ENCODE data around the gene FPGS. TPM values are rescaled to one million over a fixed set of nuclear protein-coding genes. Genes with fewer than 3 reads are reported as not detected.

The FPGS gene
- total and polyA plus RNA-seq, 2 of the 4 experiments (the other 2 are of a cell fraction): 43.9 to 75.7 TPM

DNA sequence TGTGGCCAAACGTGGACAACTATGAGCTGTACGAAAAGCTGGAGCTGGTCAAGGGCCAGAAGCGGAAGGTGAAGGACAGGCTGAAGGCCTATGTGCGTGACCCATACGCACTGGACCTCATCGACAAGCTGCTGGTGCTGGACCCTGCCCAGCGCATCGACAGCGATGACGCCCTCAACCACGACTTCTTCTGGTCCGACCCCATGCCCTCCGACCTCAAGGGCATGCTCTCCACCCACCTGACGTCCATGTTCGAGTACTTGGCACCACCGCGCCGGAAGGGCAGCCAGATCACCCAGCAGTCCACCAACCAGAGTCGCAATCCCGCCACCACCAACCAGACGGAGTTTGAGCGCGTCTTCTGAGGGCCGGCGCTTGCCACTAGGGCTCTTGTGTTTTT is 13.5 kb upstream of the FPGS start:
- H3K4ac ChIP-seq (ENCODE audit: low read depth, low read length): no peak overlapping the region
- H3K4me3 ChIP-seq (ENCODE audit: insufficient read depth, low read depth, low read length): no peak overlapping the region
- no peak overlapping the region for H3K56ac ChIP-seq (ENCODE audit: extremely low read depth, insufficient read depth, low read length)
- no peak overlapping the region for H4K8ac ChIP-seq (ENCODE audit: low read depth in 2 of 2, low read length in 2 of 2)
- H4K91ac ChIP-seq (ENCODE audit: insufficient read depth, low read depth, low read length): no peak overlapping the region
- no peaks in the 10 kb centered on the region for H3K9me3 ChIP-seq (ENCODE audit: control insufficient read depth, insufficient read depth, low read length)
- peaks cover 26 to 74% of the 10 kb centered on the region in 2 experiments for H3K79me1 ChIP-seq (ENCODE audit: low read depth in 1 of 2, low read length in 2 of 2)
- no peaks in the 10 kb centered on the region for H3K27me3 ChIP-seq (ENCODE audit: control insufficient read depth, insufficient read depth, low read length)
- intact Hi-C loops (cut with micrococcal nuclease) (no loop called here), in situ Hi-C loops (cut with MboI; ENCODE audit: low sequenced_read_pairs) (no loop called here), dilution Hi-C loops (cut with HindIII; ENCODE audit: low sequenced_read_pairs, unreplicated experiment) (no loop called here)
- H2AK9ac ChIP-seq (replicated peaks; ENCODE audit: low read depth, low read length, poor library complexity): no peak overlapping the region
- no peak overlapping the region for H2BK120ac ChIP-seq (ENCODE audit: low read depth, low read length)
- no peak overlapping the region for H3K27ac ChIP-seq (ENCODE audit: insufficient read depth, low read length)
- no peak for DNase-seq
- no peak overlapping the region for H2BK5ac ChIP-seq (ENCODE audit: low read depth, low read length, poor library complexity, severe bottlenecking)
- H3K18ac ChIP-seq (ENCODE audit: low read depth, low read length): no peak overlapping the region
- no peak overlapping the region for H2BK20ac ChIP-seq (ENCODE audit: low read depth, low read length)
- H4K5ac ChIP-seq (ENCODE audit: low read depth, low read length): no peak overlapping the region
- H2AK5ac ChIP-seq (ENCODE audit: low read depth, low read length): no peak overlapping the region
- TF ChIP-seq FOS (IDR thresholded peaks at IDR 0.05; ENCODE audit: low read depth, low read length) (no peak), BHLHE40 (IDR thresholded peaks at IDR 0.05; ENCODE audit: low read depth, low read length) (no peak), CEBPB (IDR thresholded peaks at IDR 0.05; ENCODE audit: low read depth, low read length) (no peak), RCOR1 (IDR thresholded peaks at IDR 0.05; ENCODE audit: insufficient replicate concordance, low read length) (no peak), RAD21 (IDR thresholded peaks at IDR 0.05; ENCODE audit: low read length) (no peak), MAZ (IDR thresholded peaks at IDR 0.05; ENCODE audit: borderline replicate concordance, low read depth, low read length) (no peak), RFX5 (IDR thresholded peaks at IDR 0.05; ENCODE audit: low read depth, low read length) (no peak), POLR2A (IDR thresholded peaks at IDR 0.05; ENCODE audit: low read depth, low read length) (no peak), CHD1 (IDR thresholded peaks at IDR 0.05; ENCODE audit: low read depth, low read length) (no peak), ELK1 (IDR thresholded peaks at IDR 0.05; ENCODE audit: borderline replicate concordance, low read depth, low read length) (no peak), NFE2L2 (IDR thresholded peaks at IDR 0.05; ENCODE audit: low read depth, low read length) (no peak), SMC3 (IDR thresholded peaks at IDR 0.05; ENCODE audit: low read depth, low read length) (no peak), MXI1 (IDR thresholded peaks at IDR 0.05; ENCODE audit: borderline replicate concordance, low read depth, low read length) (no peak), MAFK (IDR thresholded peaks at IDR 0.05; ENCODE audit: low read depth, low read length) (no peak), USF2 (IDR thresholded peaks at IDR 0.05; ENCODE audit: low read depth, low read length) (no peak), CTCF (conservative IDR thresholded peaks at IDR 0.05; ENCODE audit: low read depth, low read length) (no peak)
- no TSS peak for BruUV-seq (replicated peaks)
- peak overlapping the region; percentile 17 for H2AFZ ChIP-seq (replicated peaks; ENCODE audit: low read length, poor library complexity)
- H3K4me2 ChIP-seq (ENCODE audit: low read depth, low read length): no peak overlapping the region
- 93% methylated on average over 14 of the region's 25 CpGs; no CpG with 5 or more reads in 1 of the 2 experiments for WGBS, 2 experiments (ENCODE audit: extremely low coverage in 2 of 2, insufficient read length in 1 of 2)
- peaks cover 8% of the 10 kb centered on the region for H3K9me1 ChIP-seq (ENCODE audit: insufficient read depth, low read length)
- no peak overlapping the region for H2BK15ac ChIP-seq (ENCODE audit: low read depth, low read length)
- peaks cover 50% of the 10 kb centered on the region for H3K36me3 ChIP-seq (ENCODE audit: control insufficient read depth, insufficient read depth, low read length)
- H3K9ac ChIP-seq (ENCODE audit: low read depth, low read length): no peak overlapping the region
- no peak overlapping the region for H3K23ac ChIP-seq (ENCODE audit: low read depth, low read length)
- POLR2A ChIA-PET (ENCODE audit: unreplicated experiment): no interaction called here
- peaks cover 7% of the 10 kb centered on the region; the same call in 1 of the 2 replicates for H3K4me1 ChIP-seq (ENCODE audit: control insufficient read depth, insufficient read depth, low read length)
- peaks cover 67% of the 10 kb centered on the region for H4K20me1 ChIP-seq (ENCODE audit: insufficient read depth, low read length)
- no peak for ATAC-seq (ENCODE audit: low read depth)
- CTCF ChIA-PET: no interaction called here
- H3K14ac ChIP-seq (replicated peaks; ENCODE audit: low read depth, low read length): no peak overlapping the region
